OCI-M1 (cell line): Measurements from ENCODE around the gene EXD2.
A peak's percentile ranks its signal among the peaks of the same experiment; 100 is the strongest.
"Not testable (repeated sequence)": the region's sequence is repeated elsewhere in the genome, so short reads cannot be mapped to it uniquely, and the experiment has no call there.

ENCODE experiments used
- DNase-seq: peaks from one replicate; lab custom pipeline; 2025; lab: John Stamatoyannopoulos, UW

Gene EXD2

GRCh38 chr14:69199786-69200185 lies 8.5 kb downstream of the EXD2 start:
- no peak for DNase-seq

GRCh38 chr14:69204753-69205152 lies 13.5 kb downstream of the EXD2 start:
- peak; percentile 5 for DNase-seq

DNA sequence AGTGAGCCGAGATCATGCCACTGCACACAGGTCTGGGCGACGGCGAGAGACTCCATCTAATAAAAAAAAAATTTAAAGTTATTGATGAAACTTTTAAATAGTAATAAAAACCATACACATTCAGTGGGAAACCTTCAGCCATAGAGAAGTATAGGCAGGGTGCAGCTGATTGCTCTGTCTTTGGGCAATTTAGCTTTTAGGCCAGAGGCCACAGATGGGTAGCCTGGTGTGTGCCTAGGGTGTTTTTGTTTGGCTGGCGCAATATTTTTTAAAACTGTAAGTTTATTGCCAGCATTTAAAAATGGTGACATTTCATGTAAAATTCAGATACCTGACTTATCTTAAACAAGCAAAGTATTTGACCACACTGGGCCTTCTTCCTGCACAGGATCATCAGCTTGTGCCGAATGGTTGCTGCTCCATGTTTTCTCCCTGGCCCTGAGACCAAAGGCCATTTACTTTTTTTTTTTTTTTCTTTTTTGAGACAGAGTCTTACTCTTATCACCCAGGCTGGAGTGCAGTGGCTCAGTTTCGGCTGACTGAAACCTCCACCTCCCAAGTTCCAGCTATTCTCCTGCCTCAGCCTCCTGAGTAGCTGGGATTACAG lies 16.2 kb downstream of the EXD2 start:
- no peak for DNase-seq

- no peak for DNase-seq
Measured at GRCh38 chr14:69208666-69209065, 17.4 kb downstream of the EXD2 start.

DNA sequence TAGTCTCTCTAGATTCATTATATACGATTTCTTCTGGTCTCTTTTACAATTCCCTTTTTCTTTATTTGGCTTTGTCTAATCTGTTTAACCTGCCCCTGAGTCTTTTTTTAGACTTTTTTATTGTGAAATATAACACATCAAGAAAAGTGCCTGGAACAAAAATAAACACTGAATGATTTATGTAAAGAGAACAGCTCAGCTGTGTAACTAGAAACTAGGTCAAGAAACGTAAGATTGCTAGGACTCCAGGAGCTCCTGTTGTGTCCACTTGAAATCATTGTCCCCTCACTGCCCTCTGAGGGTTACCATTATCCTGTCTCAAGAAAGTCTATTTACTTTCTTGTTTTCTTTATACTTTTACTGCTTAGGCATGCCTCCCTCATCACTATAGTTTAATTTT lies 23.1 kb downstream of the EXD2 start:
- no peak for DNase-seq

DNA sequence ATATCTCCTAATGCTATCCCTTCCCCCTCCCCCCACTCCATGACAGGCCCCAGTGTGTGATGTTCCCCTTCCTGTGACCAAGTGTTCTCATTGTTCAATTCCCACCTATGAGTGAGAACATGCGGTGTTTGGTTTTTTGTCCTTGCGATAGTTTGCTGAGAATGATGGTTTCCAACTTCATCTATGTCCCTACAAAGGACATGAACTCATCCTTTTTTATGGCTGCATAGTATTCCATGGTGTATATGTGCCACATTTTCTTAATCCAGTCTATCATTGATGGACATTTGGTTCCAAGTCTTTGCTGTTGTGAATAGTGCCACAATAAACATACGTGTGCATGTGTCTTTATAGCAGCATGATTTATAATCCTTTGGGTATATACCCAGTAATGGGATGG lies 26.4 kb downstream of the EXD2 start:
- not testable (repeated sequence) for DNase-seq

DNA sequence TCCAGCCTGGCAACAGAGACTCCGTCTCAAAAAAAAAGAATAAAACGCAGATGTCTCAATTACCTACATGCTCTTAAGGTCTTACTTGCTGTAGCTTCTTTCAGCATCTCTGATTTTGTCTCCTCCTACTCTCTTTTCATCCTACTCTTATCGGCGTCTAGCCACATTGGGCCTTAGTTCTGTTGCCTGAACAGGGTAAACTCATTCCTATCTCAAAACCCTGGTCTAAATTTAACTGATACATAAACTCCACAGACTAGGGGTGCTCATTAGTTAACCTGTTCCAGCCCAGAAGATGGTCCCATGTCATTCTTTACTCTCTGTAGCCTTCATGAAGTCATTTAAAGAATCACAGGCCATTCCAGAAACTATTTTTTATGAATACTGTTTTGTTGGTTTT lies 33.6 kb downstream of the EXD2 start:
- DNase-seq, result no peak

GRCh38 chr14:69226178-69226577 lies 34.9 kb downstream of the EXD2 start:
- peak; percentile 3 for DNase-seq

GRCh38 chr14:69226736-69227135 lies 35.4 kb downstream of the EXD2 start:
- no peak for DNase-seq

DNA sequence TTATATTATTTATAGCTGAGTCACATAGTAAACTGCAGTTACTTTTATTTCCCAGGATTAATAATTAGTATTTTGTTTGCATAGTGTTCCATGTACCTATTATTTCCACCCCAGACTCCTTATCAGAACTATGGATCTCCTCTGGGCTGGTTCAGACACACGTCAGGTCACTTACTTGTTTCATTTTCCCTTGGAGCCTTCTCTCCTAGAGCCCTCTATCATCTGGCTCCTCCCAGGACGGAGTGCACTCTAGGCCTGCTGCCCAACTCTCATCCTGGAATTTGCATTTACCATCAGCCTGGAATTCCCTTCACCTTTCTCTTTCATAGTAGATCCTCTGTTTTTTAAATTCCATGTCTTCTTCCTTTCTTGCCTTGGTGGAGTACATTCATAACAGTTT lies 40.2 kb downstream of the EXD2 start:
- no peak for DNase-seq

DNA sequence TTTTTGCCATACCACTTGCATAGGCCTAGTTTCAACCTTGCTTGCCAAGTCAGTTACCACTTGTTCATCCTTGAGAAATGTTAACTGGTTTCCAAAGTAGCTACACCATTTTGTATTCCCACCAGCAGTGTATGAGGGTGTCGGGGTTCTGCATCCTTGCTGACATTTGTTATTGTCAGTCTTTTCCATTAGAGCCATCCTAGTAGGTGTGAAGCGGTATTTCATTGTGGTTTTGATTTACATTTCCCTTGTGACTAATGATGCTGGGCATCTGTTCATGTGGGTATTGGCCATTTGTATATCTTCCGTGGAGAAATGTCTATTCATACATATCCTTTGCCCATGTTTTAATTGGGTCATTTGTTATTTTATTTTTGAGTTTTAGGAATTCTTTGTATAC lies 41.1 kb downstream of the EXD2 start:
- no peak for DNase-seq

GRCh38 chr14:69234106-69234505 lies 42.8 kb downstream of the EXD2 start:
- DNase-seq, result no peak

- no peak for DNase-seq
Measured at GRCh38 chr14:69235708-69236107, 44.4 kb downstream of the EXD2 start.

GRCh38 chr14:69237142-69237541 lies 45.8 kb downstream of the EXD2 start:
- no peak for DNase-seq

DNA sequence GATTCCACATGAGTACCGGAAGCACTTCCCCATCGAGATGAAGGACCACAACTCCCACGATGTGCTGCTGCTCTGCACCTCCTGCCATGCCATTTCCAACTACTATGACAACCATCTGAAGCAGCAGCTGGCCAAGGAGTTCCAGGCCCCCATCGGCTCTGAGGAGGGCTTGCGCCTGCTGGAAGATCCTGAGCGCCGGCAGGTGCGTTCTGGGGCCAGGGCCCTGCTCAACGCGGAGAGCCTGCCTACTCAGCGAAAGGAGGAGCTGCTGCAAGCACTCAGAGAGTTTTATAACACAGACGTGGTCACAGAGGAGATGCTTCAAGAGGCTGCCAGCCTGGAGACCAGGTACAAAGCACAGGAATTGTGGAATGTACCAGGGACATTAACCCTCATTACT lies 46.3 kb downstream of the EXD2 start:
- no peak for DNase-seq

DNA sequence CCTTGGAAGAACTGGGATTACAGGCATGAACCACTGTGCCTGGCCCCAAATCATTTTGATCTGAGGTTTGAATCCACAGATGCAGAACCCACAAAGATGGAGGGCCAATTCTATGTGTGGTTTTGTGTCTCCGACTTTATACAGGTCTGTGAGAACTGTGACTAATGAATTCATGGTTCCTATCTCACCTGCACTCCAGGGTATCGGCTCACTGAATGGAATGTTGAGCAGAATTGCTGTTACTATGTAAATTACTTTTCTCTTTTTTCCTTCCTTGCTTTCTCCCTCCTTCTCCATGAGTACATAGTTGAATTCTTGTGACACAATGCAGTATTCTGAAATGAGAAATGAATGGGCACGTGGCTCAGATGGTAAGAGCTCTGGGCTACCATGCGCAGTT lies 47.6 kb downstream of the EXD2 start:
- no peak for DNase-seq

DNA sequence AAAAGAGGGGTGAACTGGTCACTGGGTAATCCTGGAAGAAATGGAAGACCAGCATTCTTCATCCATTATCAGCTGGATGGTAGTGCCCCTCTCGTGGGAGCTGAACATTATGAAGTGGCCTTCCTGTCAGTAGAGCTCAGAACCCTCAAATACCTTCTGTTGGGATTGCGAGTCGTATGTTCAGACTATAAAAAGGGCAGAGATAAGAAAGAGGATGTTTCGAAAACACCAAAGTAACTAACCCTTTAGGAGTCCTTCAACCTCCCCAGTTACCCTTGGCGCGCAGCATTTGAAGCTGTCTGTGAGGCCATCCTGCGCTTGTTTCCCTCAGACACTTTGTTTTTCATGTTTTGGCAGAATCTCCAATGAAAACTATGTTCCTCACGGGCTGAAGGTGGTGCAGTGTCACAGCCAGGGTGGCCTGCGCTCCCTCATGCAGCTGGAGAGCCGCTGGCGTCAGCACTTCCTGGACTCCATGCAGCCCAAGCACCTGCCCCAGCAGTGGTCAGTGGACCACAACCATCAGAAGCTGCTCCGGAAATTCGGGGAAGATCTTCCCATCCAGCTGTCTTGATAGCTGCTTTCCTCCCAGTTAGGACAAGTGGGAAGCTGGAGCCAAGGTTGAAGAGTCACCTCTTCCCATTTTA lies 49.4 kb downstream of the EXD2 start:
- no peak for DNase-seq

- DNase-seq, result no peak
Measured at GRCh38 chr14:69241577-69241976, 50.3 kb downstream of the EXD2 start.

DNA sequence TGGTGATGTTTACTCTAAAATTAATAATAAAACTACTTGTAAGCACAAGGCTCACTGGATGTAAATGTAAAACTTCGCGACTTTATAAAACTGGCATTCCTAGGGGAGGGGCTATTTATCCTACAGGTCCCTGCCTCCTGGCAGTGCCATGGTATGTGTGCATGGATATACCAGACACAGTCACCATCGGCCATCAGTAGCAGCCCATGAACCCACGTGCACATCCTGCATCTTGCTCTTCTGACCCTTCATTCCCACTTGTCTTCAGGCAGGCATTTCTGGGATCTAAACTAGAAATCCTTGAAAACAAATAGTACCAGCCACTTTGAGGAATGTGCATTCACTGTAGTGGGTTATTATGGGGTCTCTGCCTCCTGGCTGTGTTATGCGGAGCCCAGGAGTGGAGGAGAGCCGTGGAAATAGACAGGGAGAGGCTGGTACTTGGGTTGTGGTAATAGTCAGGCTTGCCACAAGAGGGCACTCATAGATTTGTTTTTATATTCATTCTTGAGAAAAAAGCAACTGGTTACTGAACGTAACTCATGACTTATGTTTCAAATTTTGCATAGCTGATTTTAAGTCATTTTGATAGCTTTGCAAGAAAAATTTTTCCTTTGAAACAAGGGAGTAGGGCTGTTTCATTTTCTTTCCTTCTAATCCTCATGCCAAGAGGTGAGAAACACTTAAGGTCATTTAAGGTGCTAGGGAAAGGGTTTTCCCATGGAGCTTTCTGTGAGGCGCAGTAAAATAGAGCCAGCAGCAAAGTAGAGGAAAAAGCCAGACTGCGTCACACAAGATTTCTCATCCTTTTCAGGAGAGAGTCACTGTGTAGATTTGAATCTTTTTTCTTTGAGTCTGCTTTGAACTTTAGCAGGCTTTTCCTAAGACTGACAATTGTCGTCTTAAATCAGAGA lies 51.3 kb downstream of the EXD2 start:
- peak; percentile 65 for DNase-seq

DNA sequence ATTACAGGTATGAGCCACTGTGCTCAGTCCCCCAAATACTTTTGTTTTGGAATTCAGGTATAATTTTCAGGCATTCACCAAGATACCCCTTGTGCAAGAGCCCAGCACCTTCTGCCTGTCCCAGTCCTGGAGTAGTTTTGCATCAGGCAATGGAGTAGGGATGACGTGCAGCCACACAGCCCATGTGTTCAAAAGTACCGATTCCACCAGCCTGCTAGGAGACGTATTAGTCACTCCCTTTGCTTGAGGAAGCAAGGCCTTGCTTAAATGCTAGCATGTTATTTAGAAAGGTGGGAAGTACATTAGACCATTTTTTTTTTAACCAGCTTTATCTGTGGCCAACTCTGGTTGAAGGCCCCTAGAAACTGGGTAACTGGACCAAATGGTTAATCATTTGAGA lies 53.6 kb downstream of the EXD2 start:
- DNase-seq, result no peak

GRCh38 chr14:69246331-69246730 lies 55.0 kb downstream of the EXD2 start:
- DNase-seq, result no peak

DNA sequence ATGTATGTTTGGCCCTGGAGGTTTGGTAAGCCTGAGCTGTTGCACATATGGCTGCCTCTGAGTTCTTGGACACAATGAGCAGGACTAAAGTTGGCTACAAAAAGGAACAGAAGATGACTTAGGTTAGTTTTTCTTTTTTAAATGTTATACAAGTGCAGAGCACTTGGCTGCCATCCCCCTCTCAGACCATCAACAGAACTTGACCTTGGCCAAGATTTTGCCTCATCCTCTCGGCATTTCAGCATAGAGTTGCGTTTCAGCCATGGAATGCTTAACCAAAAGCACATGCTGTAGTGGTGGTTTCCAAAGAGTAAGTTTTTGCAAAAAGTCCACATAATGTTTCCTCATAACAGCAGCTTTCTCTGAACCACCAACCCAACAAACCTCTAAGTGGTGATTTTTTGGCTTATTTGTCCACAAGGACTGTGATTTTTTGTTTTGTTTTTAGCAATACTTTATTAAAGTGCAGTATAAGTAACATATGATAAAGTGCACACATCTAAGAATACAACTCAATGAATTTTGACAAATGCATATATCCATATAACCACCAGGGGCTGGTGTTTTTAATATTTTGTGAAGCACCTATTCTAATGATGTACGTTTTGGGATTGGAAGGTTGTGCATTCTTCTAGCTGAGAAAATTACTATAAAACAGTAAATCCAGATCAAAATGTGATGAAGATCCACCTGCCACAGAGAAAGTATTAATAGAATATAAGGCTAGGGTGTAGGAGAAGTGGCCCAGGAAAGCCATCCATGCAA lies 56.6 kb downstream of the EXD2 start:
- DNase-seq, result no peak
